ENCODE results near the gene SYNPR. TPM values are rescaled to one million over a fixed set of nuclear protein-coding genes. Genes with fewer than 3 reads are reported as not detected.

The SYNPR gene
- total RNA-seq, 1 donor from 2014 or later, result not detected

GRCh38 chr3:63538919-63539318 is 260.8 kb downstream of the SYNPR start:
- Histone ChIP-seq H3K9me3 (ENCODE audit: control insufficient read depth in 3 of 3, low read length in 3 of 3) (no peaks in the 10 kb centered on the region), H3K27me3 (ENCODE audit: control insufficient read depth in 3 of 3, insufficient read depth in 3 of 3, low read length in 3 of 3) (no peaks in the 10 kb centered on the region), H3K27ac (ENCODE audit: low read depth, low read length) (no peak overlapping the region), H3K9ac (ENCODE audit: low read depth in 1 of 3, low read length in 3 of 3) (no peak overlapping the region), H3K36me3 (ENCODE audit: control insufficient read depth in 3 of 3, insufficient read depth in 3 of 3, low read length in 3 of 3) (no peaks in the 10 kb centered on the region), H3K4me1 (ENCODE audit: control insufficient read depth in 3 of 3, insufficient read depth in 3 of 3, low read length in 3 of 3) (no peaks in the 10 kb centered on the region), H3K4me3 (ENCODE audit: low read length in 3 of 3) (no peak overlapping the region)

GRCh38 chr3:63555767-63556166 is 277.7 kb downstream of the SYNPR start:
- Histone ChIP-seq H3K4me1 (ENCODE audit: control insufficient read depth in 3 of 3, insufficient read depth in 3 of 3, low read length in 3 of 3) (no peaks in the 10 kb centered on the region), H3K9ac (ENCODE audit: low read depth in 1 of 3, low read length in 3 of 3) (no peak overlapping the region), H3K4me3 (ENCODE audit: low read length in 3 of 3) (no peak overlapping the region), H3K9me3 (ENCODE audit: control insufficient read depth in 3 of 3, low read length in 3 of 3) (no peaks in the 10 kb centered on the region), H3K27ac (ENCODE audit: low read depth, low read length) (no peak overlapping the region), H3K36me3 (ENCODE audit: control insufficient read depth in 3 of 3, insufficient read depth in 3 of 3, low read length in 3 of 3) (no peaks in the 10 kb centered on the region), H3K27me3 (ENCODE audit: control insufficient read depth in 3 of 3, insufficient read depth in 3 of 3, low read length in 3 of 3) (no peaks in the 10 kb centered on the region)

- Histone ChIP-seq H3K27me3 (ENCODE audit: control insufficient read depth in 3 of 3, insufficient read depth in 3 of 3, low read length in 3 of 3) (no peaks in the 10 kb centered on the region), H3K9ac (ENCODE audit: low read depth in 1 of 3, low read length in 3 of 3) (no peak overlapping the region), H3K4me1 (ENCODE audit: control insufficient read depth in 3 of 3, insufficient read depth in 3 of 3, low read length in 3 of 3) (no peaks in the 10 kb centered on the region), H3K27ac (ENCODE audit: low read depth, low read length) (no peak overlapping the region), H3K9me3 (ENCODE audit: control insufficient read depth in 3 of 3, low read length in 3 of 3) (no peaks in the 10 kb centered on the region), H3K4me3 (ENCODE audit: low read length in 3 of 3) (no peak overlapping the region), H3K36me3 (ENCODE audit: control insufficient read depth in 3 of 3, insufficient read depth in 3 of 3, low read length in 3 of 3) (no peaks in the 10 kb centered on the region)
Observed at GRCh38 chr3:63556401-63556800, 278.3 kb downstream of the SYNPR start.

GRCh38 chr3:63557912-63558311 is 279.8 kb downstream of the SYNPR start:
- H3K27me3 ChIP-seq (ENCODE audit: control insufficient read depth in 3 of 3, insufficient read depth in 3 of 3, low read length in 3 of 3), result no peaks in the 10 kb centered on the region
- no peaks in the 10 kb centered on the region for H3K9me3 ChIP-seq (ENCODE audit: control insufficient read depth in 3 of 3, low read length in 3 of 3)
- H3K4me1 ChIP-seq (ENCODE audit: control insufficient read depth in 3 of 3, insufficient read depth in 3 of 3, low read length in 3 of 3), result no peaks in the 10 kb centered on the region
- no peak overlapping the region for H3K9ac ChIP-seq (ENCODE audit: low read depth in 1 of 3, low read length in 3 of 3)
- H3K36me3 ChIP-seq (ENCODE audit: control insufficient read depth in 3 of 3, insufficient read depth in 3 of 3, low read length in 3 of 3), result no peaks in the 10 kb centered on the region
- H3K4me3 ChIP-seq (ENCODE audit: low read length in 3 of 3), result no peak overlapping the region
- H3K27ac ChIP-seq (ENCODE audit: low read depth, low read length), result no peak overlapping the region

GRCh38 chr3:63559884-63560283 is 281.8 kb downstream of the SYNPR start:
- Histone ChIP-seq H3K4me3 (ENCODE audit: low read length in 3 of 3) (no peak overlapping the region), H3K9ac (ENCODE audit: low read depth in 1 of 3, low read length in 3 of 3) (no peak overlapping the region), H3K4me1 (ENCODE audit: control insufficient read depth in 3 of 3, insufficient read depth in 3 of 3, low read length in 3 of 3) (no peaks in the 10 kb centered on the region), H3K27ac (ENCODE audit: low read depth, low read length) (no peak overlapping the region), H3K36me3 (ENCODE audit: control insufficient read depth in 3 of 3, insufficient read depth in 3 of 3, low read length in 3 of 3) (no peaks in the 10 kb centered on the region), H3K27me3 (ENCODE audit: control insufficient read depth in 3 of 3, insufficient read depth in 3 of 3, low read length in 3 of 3) (no peaks in the 10 kb centered on the region), H3K9me3 (ENCODE audit: control insufficient read depth in 3 of 3, low read length in 3 of 3) (no peaks in the 10 kb centered on the region)

GRCh38 chr3:63561879-63562278 is 283.8 kb downstream of the SYNPR start:
- Histone ChIP-seq H3K36me3 (ENCODE audit: control insufficient read depth in 3 of 3, insufficient read depth in 3 of 3, low read length in 3 of 3) (no peaks in the 10 kb centered on the region), H3K27ac (ENCODE audit: low read depth, low read length) (no peak overlapping the region), H3K27me3 (ENCODE audit: control insufficient read depth in 3 of 3, insufficient read depth in 3 of 3, low read length in 3 of 3) (no peaks in the 10 kb centered on the region), H3K4me1 (ENCODE audit: control insufficient read depth in 3 of 3, insufficient read depth in 3 of 3, low read length in 3 of 3) (no peaks in the 10 kb centered on the region), H3K9ac (ENCODE audit: low read depth in 1 of 3, low read length in 3 of 3) (no peak overlapping the region), H3K9me3 (ENCODE audit: control insufficient read depth in 3 of 3, low read length in 3 of 3) (no peaks in the 10 kb centered on the region), H3K4me3 (ENCODE audit: low read length in 3 of 3) (no peak overlapping the region)

- Histone ChIP-seq H3K27me3 (ENCODE audit: control insufficient read depth in 3 of 3, insufficient read depth in 3 of 3, low read length in 3 of 3) (no peaks in the 10 kb centered on the region), H3K9me3 (ENCODE audit: control insufficient read depth in 3 of 3, low read length in 3 of 3) (no peaks in the 10 kb centered on the region), H3K4me1 (ENCODE audit: control insufficient read depth in 3 of 3, insufficient read depth in 3 of 3, low read length in 3 of 3) (no peaks in the 10 kb centered on the region)
Observed at GRCh38 chr3:63562323-63562722, 284.2 kb downstream of the SYNPR start.

GRCh38 chr3:63563572-63563971 is 285.5 kb downstream of the SYNPR start:
- no peaks in the 10 kb centered on the region for H3K27me3 ChIP-seq (ENCODE audit: control insufficient read depth in 3 of 3, insufficient read depth in 3 of 3, low read length in 3 of 3)
- no peaks in the 10 kb centered on the region for H3K4me1 ChIP-seq (ENCODE audit: control insufficient read depth in 3 of 3, insufficient read depth in 3 of 3, low read length in 3 of 3)
- no peak overlapping the region for H3K4me3 ChIP-seq (ENCODE audit: low read length in 3 of 3)
- no peak overlapping the region for H3K9ac ChIP-seq (ENCODE audit: low read depth in 1 of 3, low read length in 3 of 3)
- no peaks in the 10 kb centered on the region for H3K9me3 ChIP-seq (ENCODE audit: control insufficient read depth in 3 of 3, low read length in 3 of 3)
- no peak overlapping the region for H3K27ac ChIP-seq (ENCODE audit: low read depth, low read length)
- no peaks in the 10 kb centered on the region for H3K36me3 ChIP-seq (ENCODE audit: control insufficient read depth in 3 of 3, insufficient read depth in 3 of 3, low read length in 3 of 3)

More at GRCh38 chr3:63562323-63562722, 284.2 kb downstream of the SYNPR start:
- no peak overlapping the region for H3K9ac ChIP-seq (ENCODE audit: low read depth in 1 of 3, low read length in 3 of 3)
- no peak overlapping the region for H3K27ac ChIP-seq (ENCODE audit: low read depth, low read length)
- no peaks in the 10 kb centered on the region for H3K36me3 ChIP-seq (ENCODE audit: control insufficient read depth in 3 of 3, insufficient read depth in 3 of 3, low read length in 3 of 3)
- no peak overlapping the region for H3K4me3 ChIP-seq (ENCODE audit: low read length in 3 of 3)

GRCh38 chr3:63565220-63565619 is 287.1 kb downstream of the SYNPR start:
- Histone ChIP-seq H3K27ac (ENCODE audit: low read depth, low read length) (no peak overlapping the region), H3K27me3 (ENCODE audit: control insufficient read depth in 3 of 3, insufficient read depth in 3 of 3, low read length in 3 of 3) (no peaks in the 10 kb centered on the region), H3K36me3 (ENCODE audit: control insufficient read depth in 3 of 3, insufficient read depth in 3 of 3, low read length in 3 of 3) (no peaks in the 10 kb centered on the region), H3K9me3 (ENCODE audit: control insufficient read depth in 3 of 3, low read length in 3 of 3) (no peaks in the 10 kb centered on the region), H3K4me3 (ENCODE audit: low read length in 3 of 3) (no peak overlapping the region), H3K9ac (ENCODE audit: low read depth in 1 of 3, low read length in 3 of 3) (no peak overlapping the region), H3K4me1 (ENCODE audit: control insufficient read depth in 3 of 3, insufficient read depth in 3 of 3, low read length in 3 of 3) (no peaks in the 10 kb centered on the region)

- no peaks in the 10 kb centered on the region for H3K9me3 ChIP-seq (ENCODE audit: control insufficient read depth in 3 of 3, low read length in 3 of 3)
- no peak overlapping the region for H3K27ac ChIP-seq (ENCODE audit: low read depth, low read length)
- H3K4me1 ChIP-seq (ENCODE audit: control insufficient read depth in 3 of 3, insufficient read depth in 3 of 3, low read length in 3 of 3), result no peaks in the 10 kb centered on the region
- H3K9ac ChIP-seq (ENCODE audit: low read depth in 1 of 3, low read length in 3 of 3), result no peak overlapping the region
- H3K36me3 ChIP-seq (ENCODE audit: control insufficient read depth in 3 of 3, insufficient read depth in 3 of 3, low read length in 3 of 3), result no peaks in the 10 kb centered on the region
- no peak overlapping the region for H3K4me3 ChIP-seq (ENCODE audit: low read length in 3 of 3)
- no peaks in the 10 kb centered on the region for H3K27me3 ChIP-seq (ENCODE audit: control insufficient read depth in 3 of 3, insufficient read depth in 3 of 3, low read length in 3 of 3)
Observed at GRCh38 chr3:63571682-63572081, 293.6 kb downstream of the SYNPR start.

- Histone ChIP-seq H3K4me3 (ENCODE audit: low read length in 3 of 3) (no peak overlapping the region), H3K27ac (ENCODE audit: low read depth, low read length) (no peak overlapping the region), H3K27me3 (ENCODE audit: control insufficient read depth in 3 of 3, insufficient read depth in 3 of 3, low read length in 3 of 3) (no peaks in the 10 kb centered on the region), H3K36me3 (ENCODE audit: control insufficient read depth in 3 of 3, insufficient read depth in 3 of 3, low read length in 3 of 3) (no peaks in the 10 kb centered on the region), H3K9ac (ENCODE audit: low read depth in 1 of 3, low read length in 3 of 3) (no peak overlapping the region), H3K4me1 (ENCODE audit: control insufficient read depth in 3 of 3, insufficient read depth in 3 of 3, low read length in 3 of 3) (no peaks in the 10 kb centered on the region), H3K9me3 (ENCODE audit: control insufficient read depth in 3 of 3, low read length in 3 of 3) (no peaks in the 10 kb centered on the region)
Observed at GRCh38 chr3:63576846-63577245, 298.7 kb downstream of the SYNPR start.
